ENCODE data around the gene SPATA2.

Gene SPATA2

GRCh38 chr20:49871391-49871948 is 43.9 kb downstream of the SPATA2 start:
- TF ChIP-seq TAF1 (IDR thresholded peaks at IDR 0.05; ENCODE audit: borderline replicate concordance, insufficient read depth, low read length) (no peak), POLR2AphosphoS5 (IDR thresholded peaks at IDR 0.05; ENCODE audit: low read depth, low read length) (no peak), REST (IDR thresholded peaks at IDR 0.05; ENCODE audit: insufficient read depth in 1 of 2, low read depth in 2 of 2, low read length in 2 of 2) (no peak), SIN3A (IDR thresholded peaks at IDR 0.05; ENCODE audit: borderline replicate concordance, insufficient read depth, low read length) (no peak)

GRCh38 chr20:49870261-49870660 is 45.1 kb downstream of the SPATA2 start:
- TF ChIP-seq REST (IDR thresholded peaks at IDR 0.05; ENCODE audit: insufficient read depth in 1 of 2, low read depth in 2 of 2, low read length in 2 of 2), result no peak
- TF ChIP-seq POLR2AphosphoS5 (IDR thresholded peaks at IDR 0.05; ENCODE audit: low read depth, low read length), result no peak
- no peak for TF ChIP-seq TAF1 (IDR thresholded peaks at IDR 0.05; ENCODE audit: borderline replicate concordance, insufficient read depth, low read length)
- TF ChIP-seq SIN3A (IDR thresholded peaks at IDR 0.05; ENCODE audit: borderline replicate concordance, insufficient read depth, low read length), result no peak
- no peak for TF ChIP-seq FOXP2 (optimal IDR thresholded peaks at IDR 0.05; ENCODE audit: borderline replicate concordance, extremely low read depth, extremely low read length, insufficient read depth)

- no peak for TF ChIP-seq FOXP2 (optimal IDR thresholded peaks at IDR 0.05; ENCODE audit: borderline replicate concordance, extremely low read depth, extremely low read length, insufficient read depth)
- no peak for TF ChIP-seq POLR2AphosphoS5 (IDR thresholded peaks at IDR 0.05; ENCODE audit: low read depth, low read length)
- TF ChIP-seq TAF1 (IDR thresholded peaks at IDR 0.05; ENCODE audit: borderline replicate concordance, insufficient read depth, low read length), result no peak
- no peak for TF ChIP-seq SIN3A (IDR thresholded peaks at IDR 0.05; ENCODE audit: borderline replicate concordance, insufficient read depth, low read length)
- TF ChIP-seq REST (IDR thresholded peaks at IDR 0.05; ENCODE audit: insufficient read depth in 1 of 2, low read depth in 2 of 2, low read length in 2 of 2), result no peak
Measured at GRCh38 chr20:49868964-49869363, 46.4 kb downstream of the SPATA2 start.

GRCh38 chr20:49868538-49868937 is 46.8 kb downstream of the SPATA2 start:
- TF ChIP-seq SIN3A (IDR thresholded peaks at IDR 0.05; ENCODE audit: borderline replicate concordance, insufficient read depth, low read length) (no peak), POLR2AphosphoS5 (IDR thresholded peaks at IDR 0.05; ENCODE audit: low read depth, low read length) (no peak), FOXP2 (optimal IDR thresholded peaks at IDR 0.05; ENCODE audit: borderline replicate concordance, extremely low read depth, extremely low read length, insufficient read depth) (no peak), REST (IDR thresholded peaks at IDR 0.05; ENCODE audit: insufficient read depth in 1 of 2, low read depth in 2 of 2, low read length in 2 of 2) (no peak), TAF1 (IDR thresholded peaks at IDR 0.05; ENCODE audit: borderline replicate concordance, insufficient read depth, low read length) (no peak)
